Transverse colon (tissue), 4 donors: Measurements from ENCODE around the gene FIBCD1.

Source experiments
- CTCF ChIP-seq, 5 experiments: fragments of 200-600 bp in 3 of 5; fragments of 450-650 bp in 2 of 5; sonication (generic) in 3 of 5; IDR thresholded peaks; 1 replicate in 2 of 5; 2 replicates in 3 of 5; pipeline ENCODE4 v1.5.1; 2016 to 2017; ENCODE audit warnings: antibody characterized with exemption in 5 of 5, inconsistent platforms in 3 of 5, mild to moderate bottlenecking in 2 of 5, moderate library complexity in 1 of 5
- EP300 ChIP-seq: sonication (generic); formaldehyde crosslinking; IDR thresholded peaks from one replicate; pipeline ENCODE4 v1.6.1; 2017; ENCODE audit warnings: antibody characterized with exemption, low read depth
- POLR2A ChIP-seq: fragments of 450-650 bp; IDR thresholded peaks from one replicate; pipeline ENCODE4 v1.6.1; 2016; ENCODE audit warnings: antibody characterized with exemption, mild to moderate bottlenecking, moderate library complexity
- POLR2AphosphoS5 ChIP-seq, 3 donors: sonication (generic); formaldehyde crosslinking; IDR thresholded peaks; one replicate each; pipeline ENCODE4 v1.6.1; 2016; ENCODE audit warnings: antibody characterized with exemption in 3 of 3

- no peak for TF ChIP-seq POLR2AphosphoS5 (IDR thresholded peaks at IDR 0.05)
- TF ChIP-seq CTCF (IDR thresholded peaks at IDR 0.05) = no peak
- no peak for TF ChIP-seq EP300
- TF ChIP-seq POLR2A = no peak
These were observed 37.1 kb upstream of the FIBCD1 start for GRCh38 chr9:130975932-130976841.
